NCI-H1694 treated with DMSO at 0.1 percent for 48 hours (cell line): Measurements from ENCODE around the gene ACTR3C.
"Not testable (repeated sequence)": the region's sequence is repeated elsewhere in the genome, so short reads cannot be mapped to it uniquely, and the experiment has no call there.

Source experiments
- DNase-seq: peaks from one replicate; lab custom pipeline; 2025; lab: John Stamatoyannopoulos, UW

The ACTR3C gene

GRCh38 chr7:150202894-150203293 is 120.5 kb downstream of the ACTR3C start:
- DNase-seq, result not testable (repeated sequence)
